ENCODE data around the gene EFNB1.

EFNB1 gene

DNA sequence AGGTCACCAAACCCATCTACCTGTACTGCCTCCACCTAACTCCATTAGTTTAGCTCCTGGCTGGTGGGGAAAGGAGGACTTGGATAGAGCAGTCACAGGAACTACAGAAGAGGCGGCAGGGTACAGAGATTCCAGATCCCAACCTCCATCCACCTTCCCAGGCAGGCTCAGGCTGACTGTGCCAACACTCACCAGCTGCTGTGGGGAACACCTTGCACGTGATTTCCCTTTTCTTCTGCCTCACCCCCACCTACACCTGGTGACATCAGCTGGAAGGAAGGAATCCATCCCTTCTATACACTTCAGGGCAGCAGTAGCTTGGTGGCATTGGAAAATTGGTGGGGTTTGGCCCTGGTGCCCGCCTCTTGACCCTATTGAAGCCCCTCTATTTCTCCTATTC, 41.5 kb downstream of the EFNB1 start:
- Histone ChIP-seq H3K27me3 (ENCODE audit: insufficient read depth, low read length) (no peaks in the 10 kb centered on the region), H2BK12ac (ENCODE audit: low read length) (no peak overlapping the region)
- no peak for DNase-seq

DNA sequence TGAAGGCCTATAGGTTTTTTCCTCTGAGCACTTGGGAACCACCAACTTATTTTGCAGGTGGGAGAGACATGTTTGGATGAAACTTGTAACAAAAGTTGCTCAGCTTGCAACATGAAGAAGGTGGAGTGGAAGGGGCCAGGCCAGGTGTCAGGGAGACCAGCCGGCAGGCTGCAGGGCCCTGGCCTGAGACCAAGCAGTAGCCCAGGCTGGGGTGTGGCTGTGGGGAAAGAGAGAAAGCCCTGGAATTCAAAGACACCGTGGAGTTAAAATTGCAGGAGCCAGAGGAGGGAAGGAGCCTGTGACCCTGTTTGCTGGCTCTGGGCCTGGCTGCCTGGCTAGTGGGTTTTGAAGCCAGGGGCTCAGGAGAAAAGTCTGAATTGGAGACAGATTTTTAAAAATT, 43.4 kb downstream of the EFNB1 start:
- Histone ChIP-seq H3K36me3 (ENCODE audit: control insufficient read depth in 1 of 2, insufficient read depth in 2 of 2, low read length in 2 of 2) (no peaks in the 10 kb centered on the region), H3K18ac (ENCODE audit: low read length) (no peak overlapping the region), H4K8ac (ENCODE audit: low read depth, low read length) (no peak overlapping the region), H2AFZ (ENCODE audit: insufficient read depth, low read length, poor library complexity) (no peak overlapping the region), H3K79me2 (ENCODE audit: control insufficient read depth, insufficient read depth, low read length, poor library complexity) (no peaks in the 10 kb centered on the region), H2BK120ac (ENCODE audit: insufficient read depth, low read length, poor library complexity) (no peak overlapping the region), H3K4ac (ENCODE audit: low read depth, low read length) (no peak overlapping the region), H3K79me1 (ENCODE audit: low read length) (no peaks in the 10 kb centered on the region), H3K4me1 (ENCODE audit: control insufficient read depth in 1 of 2, insufficient read depth in 2 of 2, low read length in 2 of 2) (no peaks in the 10 kb centered on the region), H2AK5ac (ENCODE audit: low read length) (no peak overlapping the region), H3K9ac (ENCODE audit: low read length) (no peak overlapping the region), H4K91ac (ENCODE audit: low read depth, low read length) (no peak overlapping the region), H3K4me3 (ENCODE audit: low read depth, low read length) (no peak overlapping the region), H4K12ac (ENCODE audit: low read depth, low read length) (no peak overlapping the region), H3K14ac (ENCODE audit: low read length) (no peak overlapping the region), H3K23ac (ENCODE audit: low read length) (no peak overlapping the region), H3K9me3 (ENCODE audit: insufficient read depth, low read depth, low read length) (no peaks in the 10 kb centered on the region), H3K27ac (ENCODE audit: low read depth, low read length) (no peak overlapping the region), H3K4me2 (ENCODE audit: low read length) (no peak overlapping the region), H2BK12ac (ENCODE audit: low read length) (no peak overlapping the region), H2BK5ac (ENCODE audit: low read depth, low read length, poor library complexity) (no peak overlapping the region), H3K27me3 (ENCODE audit: insufficient read depth, low read length) (no peaks in the 10 kb centered on the region)
- WGBS (ENCODE audit: extremely low coverage, insufficient coverage, insufficient read length) = no CpG with 5 or more reads among the region's 2 CpGs
- DNase-seq = no peak

More for the DNA sequence above, 41.5 kb downstream of the EFNB1 start:
- Histone ChIP-seq H2AK5ac (ENCODE audit: low read length) (no peak overlapping the region), H2AFZ (ENCODE audit: insufficient read depth, low read length, poor library complexity) (no peak overlapping the region), H2BK5ac (ENCODE audit: low read depth, low read length, poor library complexity) (no peak overlapping the region), H3K18ac (ENCODE audit: low read length) (no peak overlapping the region), H4K8ac (ENCODE audit: low read depth, low read length) (no peak overlapping the region), H3K4me3 (ENCODE audit: low read depth, low read length) (no peak overlapping the region), H3K9ac (ENCODE audit: low read length) (no peak overlapping the region), H4K12ac (ENCODE audit: low read depth, low read length) (no peak overlapping the region), H3K27ac (ENCODE audit: low read depth, low read length) (no peak overlapping the region), H4K91ac (ENCODE audit: low read depth, low read length) (no peak overlapping the region), H3K36me3 (ENCODE audit: control insufficient read depth in 1 of 2, insufficient read depth in 2 of 2, low read length in 2 of 2) (no peaks in the 10 kb centered on the region), H3K23ac (ENCODE audit: low read length) (no peak overlapping the region), H3K4ac (ENCODE audit: low read depth, low read length) (no peak overlapping the region), H3K79me2 (ENCODE audit: control insufficient read depth, insufficient read depth, low read length, poor library complexity) (no peaks in the 10 kb centered on the region), H3K9me3 (ENCODE audit: insufficient read depth, low read depth, low read length) (no peaks in the 10 kb centered on the region), H3K4me2 (ENCODE audit: low read length) (no peak overlapping the region), H2BK120ac (ENCODE audit: insufficient read depth, low read length, poor library complexity) (no peak overlapping the region), H3K79me1 (ENCODE audit: low read length) (no peaks in the 10 kb centered on the region), H3K4me1 (ENCODE audit: control insufficient read depth in 1 of 2, insufficient read depth in 2 of 2, low read length in 2 of 2) (no peaks in the 10 kb centered on the region), H3K14ac (ENCODE audit: low read length) (no peak overlapping the region)
- no CpG with 5 or more reads among the region's 3 CpGs for WGBS (ENCODE audit: extremely low coverage, insufficient coverage, insufficient read length)

DNA sequence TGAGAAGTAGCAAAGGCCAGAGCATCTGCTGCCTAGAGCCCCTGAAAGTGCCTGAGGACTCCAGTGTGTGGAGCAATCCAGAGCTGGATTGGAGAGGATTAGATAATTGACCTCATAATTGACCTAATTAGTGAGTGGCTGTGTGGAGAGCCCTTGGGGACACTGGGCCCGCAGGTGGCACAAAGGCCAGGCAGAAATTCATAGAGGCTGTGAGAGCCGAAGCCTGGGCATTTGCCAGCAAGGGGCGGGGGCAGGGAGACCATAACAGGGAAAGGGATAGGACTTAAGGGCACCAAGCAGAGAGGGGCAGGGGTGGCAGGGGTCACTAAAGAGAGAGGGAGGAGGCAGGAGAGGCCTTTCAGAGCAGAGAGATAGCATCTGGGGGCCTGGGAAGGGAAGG, 45.3 kb downstream of the EFNB1 start:
- Histone ChIP-seq H4K12ac (ENCODE audit: low read depth, low read length) (no peak overlapping the region), H4K91ac (ENCODE audit: low read depth, low read length) (no peak overlapping the region), H2BK120ac (ENCODE audit: insufficient read depth, low read length, poor library complexity) (no peak overlapping the region), H2AK5ac (ENCODE audit: low read length) (no peak overlapping the region), H3K9me3 (ENCODE audit: insufficient read depth, low read depth, low read length) (no peaks in the 10 kb centered on the region), H2BK12ac (ENCODE audit: low read length) (no peak overlapping the region), H3K4me3 (ENCODE audit: low read depth, low read length) (no peak overlapping the region), H3K4ac (ENCODE audit: low read depth, low read length) (no peak overlapping the region), H3K18ac (ENCODE audit: low read length) (no peak overlapping the region), H4K8ac (ENCODE audit: low read depth, low read length) (no peak overlapping the region), H3K4me2 (ENCODE audit: low read length) (no peak overlapping the region), H3K23ac (ENCODE audit: low read length) (no peak overlapping the region), H2AFZ (ENCODE audit: insufficient read depth, low read length, poor library complexity) (no peak overlapping the region), H3K79me1 (ENCODE audit: low read length) (no peaks in the 10 kb centered on the region), H3K27ac (ENCODE audit: low read depth, low read length) (no peak overlapping the region), H3K79me2 (ENCODE audit: control insufficient read depth, insufficient read depth, low read length, poor library complexity) (no peaks in the 10 kb centered on the region), H3K27me3 (ENCODE audit: insufficient read depth, low read length) (no peaks in the 10 kb centered on the region), H3K36me3 (ENCODE audit: control insufficient read depth in 1 of 2, insufficient read depth in 2 of 2, low read length in 2 of 2) (no peaks in the 10 kb centered on the region), H3K9ac (ENCODE audit: low read length) (no peak overlapping the region), H3K14ac (ENCODE audit: low read length) (no peak overlapping the region), H2BK5ac (ENCODE audit: low read depth, low read length, poor library complexity) (no peak overlapping the region), H3K4me1 (ENCODE audit: control insufficient read depth in 1 of 2, insufficient read depth in 2 of 2, low read length in 2 of 2) (no peaks in the 10 kb centered on the region)
- no peak for DNase-seq
- WGBS (ENCODE audit: extremely low coverage, insufficient coverage, insufficient read length) = no CpG with 5 or more reads among the region's 3 CpGs

DNA sequence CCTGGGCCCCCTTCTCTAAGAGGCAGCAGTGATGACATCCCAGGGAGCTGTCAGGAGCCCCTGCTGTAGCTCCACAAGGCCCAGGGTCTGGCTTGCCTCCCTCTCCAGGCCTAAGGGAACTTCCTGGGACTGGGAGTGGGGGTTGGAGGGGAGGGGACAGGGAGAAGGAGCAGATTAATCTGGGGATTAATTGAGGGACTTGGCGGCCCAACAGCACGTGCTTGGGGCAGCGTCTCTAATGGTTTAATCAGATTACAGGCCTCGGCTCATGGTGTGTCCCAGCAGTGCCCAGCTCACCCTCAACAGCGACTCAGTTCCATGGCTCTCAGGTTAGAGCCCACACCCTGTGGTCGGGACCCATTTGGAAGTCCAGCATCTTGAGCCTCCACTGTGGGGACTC, 47.9 kb downstream of the EFNB1 start:
- Histone ChIP-seq H4K91ac (ENCODE audit: low read depth, low read length) (no peak overlapping the region), H3K4me1 (ENCODE audit: control insufficient read depth in 1 of 2, insufficient read depth in 2 of 2, low read length in 2 of 2) (no peaks in the 10 kb centered on the region), H3K79me1 (ENCODE audit: low read length) (no peaks in the 10 kb centered on the region), H3K27ac (ENCODE audit: low read depth, low read length) (no peak overlapping the region), H3K9me3 (ENCODE audit: insufficient read depth, low read depth, low read length) (no peaks in the 10 kb centered on the region), H3K4me2 (ENCODE audit: low read length) (no peak overlapping the region), H4K12ac (ENCODE audit: low read depth, low read length) (no peak overlapping the region), H3K9ac (ENCODE audit: low read length) (no peak overlapping the region), H3K4me3 (ENCODE audit: low read depth, low read length) (no peak overlapping the region), H3K27me3 (ENCODE audit: insufficient read depth, low read length) (no peaks in the 10 kb centered on the region), H3K36me3 (ENCODE audit: control insufficient read depth in 1 of 2, insufficient read depth in 2 of 2, low read length in 2 of 2) (no peaks in the 10 kb centered on the region), H3K23ac (ENCODE audit: low read length) (no peak overlapping the region), H3K14ac (ENCODE audit: low read length) (no peak overlapping the region), H2BK12ac (ENCODE audit: low read length) (no peak overlapping the region), H2AK5ac (ENCODE audit: low read length) (no peak overlapping the region), H2BK5ac (ENCODE audit: low read depth, low read length, poor library complexity) (no peak overlapping the region), H2AFZ (ENCODE audit: insufficient read depth, low read length, poor library complexity) (no peak overlapping the region), H3K79me2 (ENCODE audit: control insufficient read depth, insufficient read depth, low read length, poor library complexity) (no peaks in the 10 kb centered on the region), H3K4ac (ENCODE audit: low read depth, low read length) (no peak overlapping the region), H2BK120ac (ENCODE audit: insufficient read depth, low read length, poor library complexity) (no peak overlapping the region), H3K18ac (ENCODE audit: low read length) (no peak overlapping the region), H4K8ac (ENCODE audit: low read depth, low read length) (no peak overlapping the region)
- no peak for DNase-seq
- WGBS (ENCODE audit: extremely low coverage, insufficient coverage, insufficient read length) = no CpG with 5 or more reads among the region's 6 CpGs

Data from trophoblast cell (in vitro differentiated cells and primary cell).